ENCODE measurements around the gene AOAH.

DNA sequence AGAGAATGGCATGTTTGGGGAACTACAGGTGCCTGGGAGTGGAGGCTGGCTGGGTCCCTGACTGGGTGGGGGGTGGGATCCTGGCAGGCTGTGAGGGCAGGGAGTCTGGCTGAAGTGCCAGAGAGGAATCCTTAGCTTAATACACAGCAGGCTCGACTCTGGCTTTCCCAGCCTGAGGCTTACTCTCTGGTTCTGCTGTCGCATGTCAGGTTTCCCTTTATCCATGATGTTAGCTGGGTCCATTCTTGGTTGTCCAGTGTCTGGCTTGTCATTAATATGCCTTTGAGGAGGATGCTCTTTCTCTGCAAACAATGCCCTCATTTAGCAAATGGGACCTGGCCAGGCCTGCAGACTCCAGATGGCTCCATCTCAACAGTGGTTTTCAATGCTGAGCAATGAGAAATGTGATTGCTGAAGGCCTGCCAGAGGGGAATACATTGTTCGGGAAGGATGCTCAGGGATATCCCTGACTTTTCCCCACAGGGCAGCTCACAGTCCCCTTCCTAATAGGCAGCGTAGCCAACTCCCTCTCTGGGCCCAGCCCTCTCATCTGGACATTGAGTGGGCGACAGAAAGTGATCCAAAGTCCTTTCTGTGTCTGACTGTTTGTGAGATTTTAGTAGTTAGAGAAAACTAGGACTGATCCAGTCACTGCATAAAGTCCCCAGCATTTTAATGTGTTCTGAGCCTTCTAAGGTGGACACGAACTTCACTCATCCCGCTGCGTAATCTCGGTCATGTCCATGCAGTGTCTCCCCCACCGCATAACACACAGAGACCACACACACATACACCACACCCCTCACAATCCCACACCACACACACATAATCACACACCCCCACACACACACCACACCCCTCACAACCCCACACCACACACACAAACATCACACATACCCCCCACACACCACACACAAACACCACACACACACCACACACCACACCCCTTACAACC lies 209.7 kb downstream of the AOAH start:
- TF ChIP-seq, protein P1, sequence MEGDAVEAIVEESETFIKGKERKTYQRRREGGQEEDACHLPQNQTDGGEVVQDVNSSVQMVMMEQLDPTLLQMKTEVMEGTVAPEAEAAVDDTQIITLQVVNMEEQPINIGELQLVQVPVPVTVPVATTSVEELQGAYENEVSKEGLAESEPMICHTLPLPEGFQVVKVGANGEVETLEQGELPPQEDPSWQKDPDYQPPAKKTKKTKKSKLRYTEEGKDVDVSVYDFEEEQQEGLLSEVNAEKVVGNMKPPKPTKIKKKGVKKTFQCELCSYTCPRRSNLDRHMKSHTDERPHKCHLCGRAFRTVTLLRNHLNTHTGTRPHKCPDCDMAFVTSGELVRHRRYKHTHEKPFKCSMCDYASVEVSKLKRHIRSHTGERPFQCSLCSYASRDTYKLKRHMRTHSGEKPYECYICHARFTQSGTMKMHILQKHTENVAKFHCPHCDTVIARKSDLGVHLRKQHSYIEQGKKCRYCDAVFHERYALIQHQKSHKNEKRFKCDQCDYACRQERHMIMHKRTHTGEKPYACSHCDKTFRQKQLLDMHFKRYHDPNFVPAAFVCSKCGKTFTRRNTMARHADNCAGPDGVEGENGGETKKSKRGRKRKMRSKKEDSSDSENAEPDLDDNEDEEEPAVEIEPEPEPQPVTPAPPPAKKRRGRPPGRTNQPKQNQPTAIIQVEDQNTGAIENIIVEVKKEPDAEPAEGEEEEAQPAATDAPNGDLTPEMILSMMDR (IDR thresholded peaks at IDR 0.05) = no peak
- TF ChIP-seq POLR2A (IDR thresholded peaks at IDR 0.05) (no peak), EP300 (IDR thresholded peaks at IDR 0.05) (no peak)

Measured in sigmoid colon (tissue), 4 donors.